GM12878 (cell line): ENCODE results near the gene SLIT2. TPM values are rescaled to one million over a fixed set of nuclear protein-coding genes. Genes with fewer than 3 reads are reported as not detected.

ENCODE experiments used
- ATAC-seq: fragments of 200-7000 bp; cut with Tn5 transposase; 3 replicates; pipeline ENCODE4 v1.9.1; 2020; ENCODE audit warnings: mild to moderate bottlenecking, moderate library complexity
- BruUV-seq: library from RNA; stranded (reverse); fragments of 400-500 nt; replicated peaks from 2 replicates; lab custom pipeline; 2021; lab: Mats Ljungman, UMichigan
- CTCF ChIA-PET: fragments of 300-600 bp; sonication (Branson Sonifier 250); formaldehyde crosslinking; extraction: SDS; loops from one replicate; lab custom pipeline; 2021; ENCODE audit warnings: inconsistent platforms; lab: Yijun Ruan, JAX
- POLR2A ChIA-PET: fragments of 350-600 bp; formaldehyde crosslinking; extraction: SDS; loops from one replicate; lab custom pipeline; 2021; ENCODE audit warnings: inconsistent platforms; lab: Charles Lee
- RAD21 ChIA-PET: fragments of 300-600 bp; sonication (Branson Sonifier 250); formaldehyde crosslinking; loops from one replicate; lab custom pipeline; 2023; ENCODE audit warnings: antibody characterized with exemption; ENCODE audit not compliant: unreplicated experiment; lab: Charles Lee
- SMC1A ChIA-PET: fragments of 300-600 bp; sonication (Branson Sonifier 250); formaldehyde crosslinking; loops from one replicate; lab custom pipeline; 2023; ENCODE audit not compliant: unreplicated experiment, uncharacterized antibody; lab: Charles Lee
- DNase-seq: peaks from one replicate; pipeline ENCODE4 v3.0.0-alpha.2; 2011; ENCODE audit warnings: low read depth, low spot score
- FAIRE-seq: peaks from 3 replicates; lab custom pipeline; 2011; peaks lifted over from hg19 to GRCh38; lab: Jason Lieb, UNC
- H2AFZ ChIP-seq: 2 replicates; pipeline ENCODE4 v1.6.0; 2011; ENCODE audit warnings: low read depth, low read length, control low read depth; ENCODE audit not compliant: control insufficient read depth
- H3K27ac ChIP-seq: 2 replicates; pipeline ENCODE4 v1.5.1; 2011; ENCODE audit warnings: control low read depth; ENCODE audit not compliant: control insufficient read depth, insufficient read depth
- H3K27me3 ChIP-seq, 2 experiments: replicated peaks in 1 of 2; 2 replicates each; pipeline versions ENCODE4 v1.6.0 to v1.6.1; 2011; ENCODE audit warnings: low read length in 1 of 2; ENCODE audit not compliant: control insufficient read depth in 2 of 2, insufficient read depth in 2 of 2
- H3K36me3 ChIP-seq, 2 experiments: 2 replicates each; pipeline ENCODE4 v1.5.1; 2011; ENCODE audit warnings: low read length in 1 of 2; ENCODE audit not compliant: control insufficient read depth in 2 of 2, insufficient read depth in 2 of 2
- H3K4me1 ChIP-seq: 2 replicates; pipeline ENCODE4 v1.6.1; 2011; ENCODE audit warnings: mild to moderate bottlenecking, low read length, moderate library complexity, mixed read lengths; ENCODE audit not compliant: control insufficient read depth, insufficient read depth
- H3K4me2 ChIP-seq: 2 replicates; pipeline ENCODE4 v1.6.0; 2011; ENCODE audit warnings: control low read depth; ENCODE audit not compliant: control insufficient read depth, insufficient read depth
- H3K4me3 ChIP-seq: fragments of 200-600 bp; sonication (generic); 2 replicates; pipeline ENCODE4 v1.5.1; 2016
- H3K79me2 ChIP-seq: 2 replicates; pipeline ENCODE4 v1.6.0; 2011; ENCODE audit warnings: low read length; ENCODE audit not compliant: control insufficient read depth, insufficient read depth
- H3K9ac ChIP-seq: 2 replicates; pipeline ENCODE4 v1.8.0; 2011; ENCODE audit warnings: low read length, control low read depth, mixed read lengths; ENCODE audit not compliant: control insufficient read depth, insufficient read depth
- H3K9me3 ChIP-seq: replicated peaks from 3 replicates; pipeline ENCODE4 v1.5.1; 2011; ENCODE audit warnings: mild to moderate bottlenecking, low read length; ENCODE audit not compliant: control insufficient read depth, insufficient read depth
- H4K20me1 ChIP-seq: 2 replicates; pipeline ENCODE4 v1.6.0; 2011; ENCODE audit not compliant: control insufficient read depth, insufficient read depth
- FOXK2 ChIP-seq: fragments of 450-650 bp; IDR thresholded peaks from 2 replicates; pipeline ENCODE4 v1.6.1; 2017; ENCODE audit warnings: mild to moderate bottlenecking, moderate library complexity
- GATAD2B ChIP-seq: fragments of 450-650 bp; conservative IDR thresholded peaks from 2 replicates; pipeline ENCODE4 v1.6.1; 2017; ENCODE audit warnings: low read depth, mild to moderate bottlenecking, moderate library complexity
- MLLT1 ChIP-seq: fragments of 450-650 bp; IDR thresholded peaks from 2 replicates; pipeline ENCODE4 v1.6.1; 2016; ENCODE audit warnings: mild to moderate bottlenecking
- RAD21 ChIP-seq: IDR thresholded peaks from 2 replicates; pipeline ENCODE4 v1.6.1; 2011; ENCODE audit warnings: mild to moderate bottlenecking, low read depth, low read length, moderate library complexity; ENCODE audit not compliant: insufficient read depth
- RAD51 ChIP-seq: fragments of 450-650 bp; IDR thresholded peaks from 2 replicates; pipeline ENCODE4 v1.6.1; 2016; ENCODE audit warnings: moderate library complexity, mild to moderate bottlenecking, inconsistent platforms
- SMAD1 ChIP-seq: fragments of 450-650 bp; IDR thresholded peaks from 2 replicates; pipeline ENCODE4 v1.6.1; 2018; ENCODE audit warnings: mild to moderate bottlenecking, low read depth; ENCODE audit not compliant: partially characterized antibody
- TCF3 ChIP-seq: IDR thresholded peaks from 2 replicates; pipeline ENCODE4 v1.6.1; 2012; ENCODE audit warnings: low read depth, mild to moderate bottlenecking, low read length, borderline replicate concordance; ENCODE audit not compliant: insufficient read depth
- WGBS: methylation state at CpG from one replicate; pipeline ENCODE4 v1.1.6; 2016; ENCODE audit warnings: low lambda C conversion rate; ENCODE audit not compliant: insufficient replicate concordance, insufficient coverage; ENCODE audit errors: missing lambda C conversion rate; 5-methylcytosine and 5-hydroxymethylcytosine counted together
- in situ Hi-C: fragments of 300-500 bp; cut with MboI; formaldehyde crosslinking; loops from 9 replicates; pipeline ENCODE4 v1.14.3; 2018; ENCODE audit warnings: mixed read lengths
- intact Hi-C: fragments of 100-400 bp; cut with micrococcal nuclease; formaldehyde crosslinking; loops from one replicate; pipeline ENCODE4 v1.14.2; 2022; ENCODE audit not compliant: unreplicated experiment
- polyA plus RNA-seq, 11 experiments: library from polyadenylated mRNA; depleted of rRNA in 4 of 11; unstranded in 6 of 11; stranded (reverse) in 5 of 11; fragments of >200 nt; fragmentation: Nextera tagmentation in 4 of 11; fragmentation: Illumina TruSeq in 1 of 11; extraction: Ambion mirVana in 4 of 11; extraction: Trizol in 1 of 11; gene quantifications; 1 replicate in 1 of 11; 2 replicates in 10 of 11; pipeline versions ENCODE4 v1.2.1 to v1.2.3, GENCODE V29; 2011 to 2016; ENCODE audit warnings: inconsistent platforms in 2 of 11, missing spikeins in 2 of 11, low read depth in 1 of 11
- total RNA-seq, 4 experiments: library from RNA; depleted of rRNA in 3 of 4; stranded (reverse); fragments of >200 nt in 3 of 4; fragmentation: Illumina TruSeq in 1 of 4; extraction: Trizol in 1 of 4; gene quantifications; 2 replicates each; pipeline versions ENCODE4 v1.2.1 to v1.2.3, GENCODE V29; 2013 to 2021

Gene SLIT2
- total and polyA plus RNA-seq, 10 of the 15 experiments (the other 5 are each of a cell fraction or from before 2014, with no cell fraction given) = 0.01 to 0.05 TPM; not detected in 8

- H3K4me1 ChIP-seq = no peaks in the 10 kb centered on the region
- no peaks in the 10 kb centered on the region for H4K20me1 ChIP-seq
- in situ Hi-C loops (no loop called here), intact Hi-C loops (no loop called here)
- WGBS = 31% methylated on average over 3 of the region's 3 CpGs
- no peaks in the 10 kb centered on the region for H3K27me3 ChIP-seq
- H3K27ac ChIP-seq = no peak overlapping the region
- TF ChIP-seq RAD21 = no peak
- TF ChIP-seq, all 136 proteins: peak for 0
- no peak overlapping the region for H3K4me3 ChIP-seq
- H3K36me3 ChIP-seq = no peaks in the 10 kb centered on the region
- no peak for FAIRE-seq
- no peaks in the 10 kb centered on the region for H3K79me2 ChIP-seq
- ChIA-PET SMC1A (interaction anchor here (0.6 to 1.0 kb wide), 3 partner anchors 8 to 1813 kb away, joined by 3 to 4 read pairs (median 3); no protein-coding TSS in a partner anchor), RAD21 (no interaction called here), POLR2A (no interaction called here), CTCF (interaction anchor here (0.7 to 1.2 kb wide), 2 partner anchors 9 to 1576 kb away, joined by 3 to 4 read pairs; no protein-coding TSS in a partner anchor)
- no peak for ATAC-seq
- no peaks in the 10 kb centered on the region for H3K9me3 ChIP-seq
- DNase-seq = no peak
- H3K4me2 ChIP-seq = no peak overlapping the region
- BruUV-seq = no TSS peak
- no peak overlapping the region for H2AFZ ChIP-seq
- no peak overlapping the region for H3K9ac ChIP-seq
Observed at GRCh38 chr4:20278195-20278594, 26.5 kb downstream of the SLIT2 start.

GRCh38 chr4:20279381-20279780 lies 27.7 kb downstream of the SLIT2 start:
- POLR2A ChIA-PET = no interaction called here
- no peaks in the 10 kb centered on the region for H3K79me2 ChIP-seq
- no peak overlapping the region for H3K9ac ChIP-seq
- H4K20me1 ChIP-seq = no peaks in the 10 kb centered on the region
- H3K4me2 ChIP-seq = no peak overlapping the region
- intact Hi-C loops = no loop called here
- RAD21 ChIA-PET = no interaction called here
- H2AFZ ChIP-seq = no peak overlapping the region
- no peak overlapping the region for H3K27ac ChIP-seq
- DNase-seq = no peak
- no peak for ATAC-seq
- no peak for FAIRE-seq
- H3K36me3 ChIP-seq = no peaks in the 10 kb centered on the region
- H3K27me3 ChIP-seq = no peaks in the 10 kb centered on the region
- H3K4me1 ChIP-seq = no peaks in the 10 kb centered on the region
- TF ChIP-seq TCF3 = no peak
- no peak for TF ChIP-seq GATAD2B
- TF ChIP-seq FOXK2 = no peak
- no peak for TF ChIP-seq MLLT1
- TF ChIP-seq RAD51 = no peak
- no peak for TF ChIP-seq SMAD1
- H3K9me3 ChIP-seq = no peaks in the 10 kb centered on the region
- CTCF ChIA-PET = no interaction called here
- SMC1A ChIA-PET = interaction anchor here (0.6 kb wide), 1 partner anchor 24 kb away, joined by 3 read pairs; no protein-coding TSS in a partner anchor
- no peak overlapping the region for H3K4me3 ChIP-seq
- 0% methylated on average over 1 of the region's 1 CpG for WGBS
- BruUV-seq = no TSS peak
- in situ Hi-C loops = no loop called here
